ENCODE measurements around the gene KIF5A. TPM values are rescaled to one million over a fixed set of nuclear protein-coding genes. Genes with fewer than 3 reads are reported as not detected.
A peak's percentile ranks its signal among the peaks of the same experiment; 100 is the strongest.

Gene KIF5A
- total RNA-seq, 1 donor from 2014 or later: 0.08 TPM

DNA sequence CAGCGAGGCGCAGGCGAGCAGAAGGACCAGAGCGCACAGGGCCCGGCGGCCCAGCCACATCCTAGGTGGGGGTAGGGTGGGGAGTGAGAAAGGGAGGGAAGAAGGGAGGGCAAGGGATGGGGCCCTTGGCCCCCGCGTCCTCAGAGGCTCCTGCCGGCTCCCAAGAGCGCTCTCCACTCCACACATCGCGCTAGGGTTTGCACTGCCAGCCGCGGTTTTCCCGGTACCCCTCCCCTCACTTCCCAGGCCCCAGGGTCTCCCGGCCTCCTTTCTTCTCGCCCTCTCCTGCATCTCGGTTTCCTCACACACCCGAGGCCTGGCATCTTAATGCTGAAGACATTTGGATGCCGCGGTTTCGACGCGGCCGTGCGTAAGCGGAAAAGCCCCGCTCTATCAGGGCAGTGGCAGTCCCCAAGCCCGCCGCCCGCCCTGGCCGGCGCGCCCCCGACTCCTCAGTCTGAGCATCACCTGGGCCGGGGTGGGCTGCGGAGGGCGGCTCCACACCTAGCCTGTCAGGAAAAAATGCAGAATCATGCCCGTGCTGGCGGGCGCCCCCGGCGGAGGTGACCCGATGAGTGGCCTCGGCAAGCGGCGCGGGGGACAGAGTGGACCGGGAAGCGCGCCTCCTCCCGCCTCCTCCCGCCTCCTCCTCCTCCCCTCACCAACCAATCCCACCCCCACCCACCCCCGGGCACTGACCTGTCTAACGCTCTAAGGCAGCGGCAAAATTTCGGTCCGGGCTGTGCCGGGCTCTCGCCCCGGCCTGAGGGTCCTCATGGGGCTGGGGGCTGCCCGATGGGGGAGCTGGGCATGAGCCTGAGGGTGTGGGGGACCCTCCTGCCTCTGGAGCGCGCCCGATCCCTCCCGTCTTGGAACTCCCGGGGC lies 82.5 kb downstream of the KIF5A start:
- ATAC-seq (ENCODE audit: poor library complexity) (peak; percentile 64), DNase-seq (no peak)
- intact Hi-C loops (cut with DNase I): no loop called here

GRCh38 chr12:57632958-57633840 lies 83.4 kb downstream of the KIF5A start, which contains the start of gene B4GALNT1:
Gene B4GALNT1, minus strand, starts transcription at chr12:57633201. Its CDS starts 1,069 bp downstream, at chr12:57632132.
- DNase-seq: peak; percentile 80
- peak; percentile 97 for ATAC-seq (ENCODE audit: poor library complexity)

More at GRCh38 chr12:57632958-57633840, 83.4 kb downstream of the KIF5A start, which contains the start of gene B4GALNT1:
- intact Hi-C loops (cut with DNase I): no loop called here

Small RNA genes within 50 kb of the gene (microRNA-seq; reads per million reads assigned to microRNA genes)
- 0.97 reads per million for gene MIR616
- not detected for gene MIR6758

Other genes starting within 250 kb of the KIF5A start
- 48.9 TPM for gene R3HDM2, start 119.0 kb upstream of the KIF5A start, total RNA-seq
- gene INHBC, start 115.3 kb upstream of the KIF5A start, total RNA-seq: not detected
- not detected for gene INHBE, start 94.7 kb upstream of the KIF5A start, total RNA-seq
- 0.56 TPM for gene GLI1, start 90.3 kb upstream of the KIF5A start, total RNA-seq
- 4.1 TPM for gene ARHGAP9, start 70.2 kb upstream of the KIF5A start, total RNA-seq
- gene MARS1, start 62.0 kb upstream of the KIF5A start, total RNA-seq: 63.5 TPM
- gene DDIT3, start 29.5 kb upstream of the KIF5A start, total RNA-seq: 16.4 TPM
- 25.4 TPM for gene MBD6, start 27.2 kb upstream of the KIF5A start, total RNA-seq
- gene DCTN2, start 2.9 kb upstream of the KIF5A start, total RNA-seq: 95.0 TPM
- gene PIP4K2C, start 41.1 kb downstream of the KIF5A start, total RNA-seq: 12.4 TPM
- 21.7 TPM for gene DTX3, start 54.8 kb downstream of the KIF5A start, total RNA-seq
- 14.3 TPM for gene ARHGEF25, start 61.4 kb downstream of the KIF5A start, total RNA-seq
- 5.6 TPM for gene B4GALNT1, start 83.2 kb downstream of the KIF5A start, total RNA-seq
- gene OS9, start 144.1 kb downstream of the KIF5A start, total RNA-seq: 102 TPM
- 6.6 TPM for gene AGAP2, start 188.7 kb downstream of the KIF5A start, total RNA-seq
- 27.5 TPM for gene TSPAN31, start 195.0 kb downstream of the KIF5A start, total RNA-seq
- 41.1 TPM for gene CDK4, start 202.3 kb downstream of the KIF5A start, total RNA-seq
- gene MARCHF9, start 205.1 kb downstream of the KIF5A start, total RNA-seq: 12.2 TPM
- not detected for gene CYP27B1, start 217.0 kb downstream of the KIF5A start, total RNA-seq
- gene METTL1, start 222.1 kb downstream of the KIF5A start, total RNA-seq: 7.2 TPM
- 1.2 TPM for gene EEF1AKMT3, start 222.6 kb downstream of the KIF5A start, total RNA-seq
- gene TSFM, start 232.7 kb downstream of the KIF5A start, total RNA-seq: 49.5 TPM